ENCODE measurements around the gene ENAH.
"Not testable (repeated sequence)": the region's sequence is repeated elsewhere in the genome, so short reads cannot be mapped to it uniquely, and the experiment has no call there.

The ENAH gene

DNA sequence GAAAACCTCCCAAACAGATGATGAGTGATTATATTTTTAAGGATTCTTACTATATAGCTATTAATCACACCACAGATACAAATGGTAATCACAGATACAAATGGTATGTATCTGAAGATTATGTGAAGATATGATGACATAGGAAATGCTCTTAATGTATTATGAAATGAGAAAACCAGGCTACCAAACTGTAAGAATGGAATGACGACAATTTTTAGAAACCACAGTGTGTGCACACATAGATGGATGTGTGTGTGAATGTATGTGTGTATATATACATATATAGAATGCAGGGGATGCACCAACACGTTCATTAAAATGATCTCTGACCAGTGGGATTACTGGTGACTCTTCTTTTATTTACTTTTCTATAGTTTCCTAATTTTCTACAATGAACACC is 21.5 kb upstream of the ENAH start:
- DNase-seq (ENCODE audit: low read depth, low spot score): no peak

DNA sequence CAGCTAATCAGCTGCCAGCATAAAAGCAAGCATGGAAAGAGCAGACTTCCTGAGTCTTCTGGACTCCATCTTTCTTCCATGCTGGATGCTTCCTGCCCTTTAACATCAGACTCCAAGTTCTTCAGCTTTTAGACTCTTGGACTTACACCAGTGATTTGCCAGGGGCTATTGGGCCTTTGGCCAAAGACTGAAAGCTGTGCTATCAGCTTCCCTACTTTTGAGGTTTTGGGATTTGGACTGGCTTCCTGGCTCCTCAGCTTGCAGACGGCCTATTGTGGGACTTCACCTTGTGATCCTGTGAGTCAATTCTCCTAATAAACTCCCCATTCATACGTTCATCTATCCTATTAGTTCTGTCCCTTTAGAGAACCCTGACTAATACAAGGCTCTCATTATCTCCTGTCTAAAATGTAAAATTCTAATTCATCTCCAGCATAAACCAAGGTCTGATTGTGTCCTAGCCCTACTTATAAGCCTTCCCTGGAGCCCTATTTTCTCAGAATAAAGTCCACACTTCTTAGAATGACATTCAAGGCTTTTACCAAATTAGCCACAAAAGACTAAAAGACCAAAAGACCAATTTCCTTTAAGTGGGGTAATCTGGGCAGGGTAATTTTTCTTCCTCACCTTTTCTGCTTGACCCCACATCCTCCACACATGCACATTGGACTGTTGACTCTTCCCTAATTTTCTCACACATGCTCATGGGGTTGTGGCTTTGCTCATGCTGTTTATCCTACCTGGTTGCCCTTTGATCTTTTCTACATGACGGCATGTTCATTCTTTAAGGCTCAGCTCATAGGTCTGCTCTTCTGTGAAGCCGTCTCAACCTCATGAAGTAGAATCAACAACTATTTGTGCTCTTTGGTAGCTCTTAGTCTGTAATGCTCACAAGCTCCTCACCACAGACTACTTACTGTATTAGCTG is 18.1 kb upstream of the ENAH start:
- DNase-seq (ENCODE audit: low read depth, low spot score): peak; percentile 62

DNA sequence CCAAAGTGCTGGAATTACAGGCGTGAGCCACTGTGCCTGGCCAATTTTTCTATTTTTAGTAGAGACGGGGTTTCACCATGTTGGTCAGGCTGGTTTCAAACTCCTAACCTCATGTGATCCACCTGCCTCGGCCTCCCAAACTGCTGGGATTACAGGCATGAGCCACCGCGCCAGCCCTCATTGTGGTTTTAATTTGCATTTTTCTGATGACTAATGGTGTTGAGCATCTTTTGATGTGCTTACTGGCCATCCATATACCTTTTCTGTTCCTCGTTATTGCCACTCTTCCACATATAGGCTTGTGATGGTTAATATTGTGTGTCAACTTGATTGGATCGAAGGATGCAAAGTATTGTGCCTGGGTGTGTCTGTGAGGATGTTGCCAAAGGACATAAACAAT is 17.4 kb upstream of the ENAH start:
- peak; percentile 67 for DNase-seq (ENCODE audit: low read depth, low spot score)

DNA sequence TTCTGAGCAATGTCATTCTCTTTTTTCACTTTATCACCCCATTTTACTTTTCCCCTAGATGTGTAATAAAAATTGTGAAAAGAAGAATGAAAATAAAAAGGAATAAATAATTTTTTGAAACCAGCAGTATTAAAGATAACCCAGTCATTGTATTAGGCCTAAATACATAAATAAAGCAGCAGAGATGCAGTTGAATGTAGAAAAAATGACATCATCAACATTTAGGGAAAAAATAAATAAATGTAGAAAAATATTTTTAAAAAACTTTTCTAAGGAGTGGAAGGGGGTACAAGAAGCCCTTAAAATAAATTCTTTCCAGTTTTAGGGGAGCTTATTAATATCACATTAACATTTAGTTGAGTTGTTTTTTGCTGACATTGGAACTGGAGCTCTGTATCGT is 15.3 kb upstream of the ENAH start:
- no peak for DNase-seq (ENCODE audit: low read depth, low spot score)

DNA sequence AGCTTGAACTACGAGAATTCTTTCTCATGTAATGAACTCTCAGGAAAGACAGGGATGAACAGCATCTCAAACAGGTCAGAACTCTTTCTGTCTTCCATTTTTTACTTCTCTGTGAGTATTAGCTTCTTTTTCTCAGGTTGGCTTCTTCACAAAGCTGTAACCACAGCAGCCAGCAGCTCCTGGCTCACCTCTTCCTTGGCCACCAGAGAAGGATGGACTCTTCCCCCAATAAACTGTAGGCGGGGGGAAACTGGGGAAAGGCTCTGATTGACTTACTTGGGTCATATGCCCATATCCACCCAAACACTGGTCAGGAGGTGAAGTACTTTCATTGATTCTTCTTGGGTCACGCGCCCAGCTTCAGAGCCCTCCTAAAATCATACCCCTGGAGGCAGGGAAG is 14.4 kb upstream of the ENAH start:
- no peak for DNase-seq (ENCODE audit: low read depth, low spot score)

DNA sequence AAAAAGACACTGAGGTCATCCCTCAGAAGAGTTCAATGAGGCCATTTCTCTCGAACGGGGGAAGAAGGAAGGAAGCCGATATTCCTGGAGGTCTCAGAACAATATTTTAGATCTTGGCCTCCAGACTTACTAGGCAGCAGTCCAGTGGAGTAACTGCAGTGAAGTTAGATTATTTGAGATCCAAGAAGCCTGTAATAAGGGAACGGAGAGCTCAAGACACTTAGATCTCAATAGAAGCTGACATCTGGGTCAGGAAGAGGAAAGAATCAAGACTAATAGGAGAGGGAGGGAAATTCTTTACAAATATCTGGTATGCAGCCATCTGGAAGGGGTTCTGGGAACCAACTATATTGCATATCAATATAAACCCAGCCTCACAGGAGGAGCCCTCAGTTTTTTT is 13.6 kb upstream of the ENAH start:
- peak; percentile 35 for DNase-seq (ENCODE audit: low read depth, low spot score)

DNA sequence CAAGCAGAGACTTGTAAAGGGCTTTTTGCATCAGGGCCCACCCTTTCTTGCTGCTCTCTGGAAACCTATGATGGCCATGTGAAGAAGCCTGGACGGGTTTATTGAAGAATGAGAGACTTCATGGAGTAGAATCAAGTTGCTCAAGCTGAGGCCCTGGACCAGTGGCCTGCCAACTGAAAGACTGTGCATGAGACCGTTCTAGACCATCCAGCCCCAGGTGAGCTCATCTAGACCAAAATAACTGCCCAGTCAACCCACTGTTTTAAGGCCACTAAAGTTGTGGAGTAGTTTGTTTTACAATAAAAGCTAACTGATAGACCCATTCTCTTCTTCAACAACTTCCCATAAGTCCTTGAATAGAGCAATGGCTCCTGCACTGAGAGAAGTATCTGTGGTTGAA is 11.8 kb upstream of the ENAH start:
- no peak for DNase-seq (ENCODE audit: low read depth, low spot score)

DNA sequence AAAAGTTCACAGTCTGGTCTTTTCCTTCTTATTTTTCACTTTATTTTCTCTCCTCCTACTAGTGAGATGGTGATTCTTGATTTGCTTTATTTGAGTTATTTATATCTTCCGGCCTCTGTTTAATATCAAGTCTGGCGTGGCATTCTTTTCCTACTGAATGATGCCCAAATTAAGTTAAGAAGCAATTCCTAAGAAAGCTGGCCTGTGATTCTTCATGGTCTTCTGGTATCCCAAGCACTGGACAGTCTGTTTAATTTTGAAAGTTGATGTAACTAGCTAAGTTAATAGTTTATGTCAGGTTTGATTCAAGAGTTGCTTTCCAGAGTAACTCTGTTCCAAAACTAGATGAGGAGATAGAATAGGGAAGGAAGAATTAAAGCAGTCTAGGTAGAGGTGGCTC is 9.2 kb upstream of the ENAH start:
- DNase-seq (ENCODE audit: low read depth, low spot score): no peak

DNA sequence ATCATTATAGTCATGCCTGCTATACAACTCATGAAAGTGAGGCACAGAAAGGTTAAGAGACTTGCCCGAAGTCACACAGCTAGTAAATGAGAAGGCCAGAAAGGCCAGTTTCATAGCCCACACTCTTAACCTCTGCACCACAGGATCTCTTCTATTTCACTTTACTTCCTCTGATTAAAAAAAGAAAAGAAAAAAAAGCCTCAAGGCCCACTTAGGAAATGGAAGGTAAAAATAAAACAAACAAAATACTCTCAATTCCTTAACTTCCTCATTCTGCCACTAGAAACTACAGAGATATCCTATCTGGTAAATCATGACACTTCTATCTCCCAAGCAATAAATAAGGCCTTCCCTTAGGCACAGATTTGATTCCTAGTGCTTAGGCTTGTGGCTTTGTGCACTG is 7.6 kb upstream of the ENAH start:
- no peak for DNase-seq (ENCODE audit: low read depth, low spot score)

DNA sequence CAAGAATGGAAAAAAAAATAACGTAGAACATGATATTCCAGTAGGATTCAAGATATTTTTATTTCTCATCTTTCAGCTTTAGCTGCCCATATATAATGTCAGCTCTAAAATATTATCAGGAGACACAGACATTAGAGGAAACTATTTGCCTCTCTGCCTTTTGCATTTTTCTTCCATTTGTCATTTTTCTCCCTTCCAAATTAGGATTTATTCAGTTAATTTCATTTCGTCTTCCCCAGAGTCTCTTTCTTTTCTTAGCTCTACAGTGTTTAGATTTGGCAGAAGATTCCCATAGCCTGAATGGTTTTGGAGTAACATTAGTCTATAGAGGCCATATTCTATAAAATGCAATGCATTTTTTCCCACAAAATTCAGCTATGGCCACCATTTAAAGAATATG is 5.1 kb upstream of the ENAH start:
- no peak for DNase-seq (ENCODE audit: low read depth, low spot score)

DNA sequence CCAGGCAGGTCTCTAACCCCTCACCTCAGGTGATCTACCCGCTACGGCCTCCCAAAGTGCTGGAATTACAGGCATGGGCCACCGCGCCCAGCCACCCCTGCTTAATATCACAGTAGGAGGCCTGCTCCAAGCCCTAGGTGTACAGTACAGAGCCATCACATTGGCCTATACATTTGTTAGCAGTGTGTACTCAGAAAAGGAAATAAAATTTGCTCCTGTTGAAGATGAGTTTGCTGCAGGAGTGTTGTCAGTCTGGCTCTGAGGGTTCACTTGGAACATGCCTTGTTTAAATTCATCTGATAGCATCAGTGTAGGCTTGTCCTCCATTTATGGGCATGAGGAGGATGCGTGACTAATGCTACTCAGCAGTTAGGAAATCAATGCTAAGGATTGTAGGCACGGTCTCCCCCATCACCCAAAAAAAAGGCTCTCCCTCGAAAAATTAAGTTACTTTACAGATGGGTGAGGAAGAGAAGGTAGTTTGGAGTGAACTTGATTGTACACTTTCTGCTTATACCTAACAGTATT is 4.6 kb upstream of the ENAH start:
- DNase-seq (ENCODE audit: low read depth, low spot score): peak; percentile 64

DNA sequence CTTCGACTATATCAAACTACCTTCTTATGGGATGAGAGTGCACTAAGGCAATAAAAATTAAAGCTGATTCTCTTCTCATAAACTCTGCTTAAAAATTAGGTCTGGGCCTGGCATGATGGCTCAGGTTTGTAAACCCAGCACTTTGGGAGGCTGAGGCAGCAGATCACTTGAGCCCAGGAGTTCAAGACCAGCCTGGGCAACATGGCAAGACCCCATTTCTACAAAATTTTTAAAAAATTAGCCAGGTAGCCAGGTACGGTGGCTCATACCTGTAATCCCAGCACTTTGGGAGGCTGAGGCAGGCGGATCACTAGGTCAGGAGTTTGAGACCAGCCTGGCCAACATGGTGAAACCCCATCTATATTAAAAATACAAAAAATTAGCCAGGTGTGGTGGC is 3.3 kb upstream of the ENAH start:
- DNase-seq (ENCODE audit: low read depth, low spot score): not testable (repeated sequence)

DNA sequence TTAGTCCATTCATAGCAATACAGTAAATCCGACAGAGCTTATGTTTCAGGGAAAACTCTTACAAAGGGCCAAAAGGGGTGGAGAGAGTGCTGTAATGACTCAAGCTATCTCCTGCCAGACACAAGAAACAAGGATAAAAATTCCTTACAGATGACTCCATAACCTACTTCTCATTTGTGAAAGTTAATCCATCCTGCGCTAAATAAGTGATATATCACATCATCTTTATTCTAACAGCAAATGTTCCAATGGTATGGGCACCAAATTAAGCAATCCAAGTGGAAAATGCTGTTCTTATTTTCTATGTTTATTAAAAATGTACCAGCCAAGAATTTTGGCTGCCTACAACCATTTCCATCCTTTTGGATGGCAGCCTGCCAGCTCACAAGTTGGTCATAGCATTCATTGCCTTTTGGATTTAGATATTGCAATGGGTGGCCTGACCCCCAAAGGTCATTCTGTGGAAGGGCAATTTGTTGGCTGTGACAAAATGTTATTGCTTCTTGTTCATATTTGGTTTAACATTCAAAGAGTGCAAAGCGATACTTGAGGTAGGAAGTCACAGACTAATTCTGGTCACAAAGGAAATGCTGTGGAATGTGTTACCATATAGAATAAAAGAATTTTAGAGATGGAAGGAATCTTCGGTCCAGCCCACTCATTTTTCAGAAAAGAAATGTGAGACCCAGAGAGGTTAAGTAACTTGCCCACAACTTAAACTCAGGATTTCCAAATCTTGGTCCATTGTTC is 2.8 kb upstream of the ENAH start:
- peak; percentile 93 for DNase-seq (ENCODE audit: low read depth, low spot score)

DNA sequence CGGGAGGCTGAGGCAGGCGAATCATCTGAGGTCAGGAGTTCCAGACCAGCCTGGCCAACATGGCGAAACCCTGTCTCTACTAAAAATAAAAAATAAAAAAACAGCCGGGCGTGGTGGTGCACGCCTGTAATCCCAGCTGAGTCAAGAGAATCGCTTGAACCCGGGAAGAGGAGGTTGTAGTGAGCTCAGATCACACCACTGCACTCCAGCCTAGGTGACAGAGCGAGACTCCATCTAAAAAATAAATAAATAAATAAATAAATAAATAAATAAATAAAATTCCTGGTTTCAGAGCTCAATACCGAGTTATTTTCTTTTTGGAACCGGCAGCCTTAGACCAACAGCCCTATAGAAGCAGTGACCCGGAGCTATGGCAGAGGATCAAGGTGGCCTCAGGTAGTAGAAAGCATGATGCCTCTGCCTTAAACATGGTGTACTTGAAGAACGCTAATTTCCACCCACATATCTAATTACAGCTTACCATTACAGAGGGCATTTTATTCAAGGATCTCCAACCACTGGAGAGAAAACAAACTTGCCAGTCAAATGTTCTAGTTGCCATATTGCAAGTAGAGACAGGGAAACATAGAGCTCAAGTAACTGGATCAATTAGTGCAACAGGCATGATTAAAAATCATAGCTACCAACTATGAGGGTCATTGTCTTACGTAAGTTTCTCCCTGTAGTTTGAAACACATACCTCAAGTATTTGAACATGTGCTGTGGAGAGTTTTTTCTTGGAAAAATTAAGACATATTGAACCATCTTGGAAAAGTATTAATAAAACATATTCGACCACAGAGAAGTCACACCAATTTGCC is 2.0 kb upstream of the ENAH start:
- no peak for DNase-seq (ENCODE audit: low read depth, low spot score)

DNA sequence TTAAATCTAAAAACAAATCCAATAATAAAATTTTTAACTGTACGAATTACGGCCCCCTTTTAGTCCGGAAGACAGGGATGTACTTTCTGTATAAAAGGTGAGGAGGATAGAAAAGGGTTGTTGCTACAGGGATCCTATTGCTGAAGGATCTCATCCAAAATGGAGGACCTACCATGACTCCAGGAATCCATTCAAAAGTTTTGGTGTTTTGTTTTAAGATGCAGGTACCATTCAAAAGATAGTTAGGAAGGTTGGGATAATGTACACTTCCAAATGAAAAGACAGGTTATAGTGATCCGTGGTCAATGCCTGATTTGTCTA is 1.3 kb upstream of the ENAH start:
- DNase-seq (ENCODE audit: low read depth, low spot score): no peak

DNA sequence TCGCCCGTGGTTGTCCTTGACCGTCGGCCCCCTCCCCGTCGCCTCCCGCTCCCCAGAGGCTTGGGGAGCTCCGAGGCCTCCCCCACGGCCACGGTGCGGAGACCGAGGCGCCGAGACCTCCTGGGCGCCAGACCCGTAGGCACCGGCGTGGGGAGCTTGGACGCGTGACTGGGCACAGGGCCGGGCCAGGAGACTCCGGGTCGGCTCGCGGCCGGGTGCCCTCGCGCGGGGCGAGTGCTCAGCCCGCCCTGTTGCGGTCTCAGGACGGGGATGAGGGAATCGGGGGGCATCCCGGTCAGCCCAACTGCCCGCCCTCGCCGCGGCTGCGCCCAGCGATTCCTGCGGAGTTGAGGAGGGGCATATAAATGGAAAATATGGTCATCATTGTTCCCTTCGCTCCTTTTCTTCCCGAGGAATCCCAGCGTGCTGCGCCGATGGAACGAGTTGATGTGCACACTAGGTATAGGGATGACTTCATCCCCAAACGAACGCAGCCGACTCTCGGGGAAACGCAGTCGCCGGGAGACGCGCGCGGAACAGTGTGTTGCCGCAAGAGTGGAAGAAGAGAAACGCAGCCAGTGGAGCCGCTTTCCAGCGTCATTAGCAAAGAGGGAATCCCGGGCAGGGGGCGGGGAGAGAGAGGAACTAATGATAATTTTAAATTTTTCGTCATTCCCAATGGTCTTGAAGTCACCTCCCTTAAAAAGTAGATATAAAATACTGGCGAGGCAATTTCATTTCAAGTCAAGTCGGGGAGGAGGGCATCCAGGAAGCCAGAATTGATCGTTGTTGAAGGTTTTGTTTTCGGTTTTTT is 747 bp upstream of the ENAH start:
- peak; percentile 87 for DNase-seq (ENCODE audit: low read depth, low spot score)

DNA sequence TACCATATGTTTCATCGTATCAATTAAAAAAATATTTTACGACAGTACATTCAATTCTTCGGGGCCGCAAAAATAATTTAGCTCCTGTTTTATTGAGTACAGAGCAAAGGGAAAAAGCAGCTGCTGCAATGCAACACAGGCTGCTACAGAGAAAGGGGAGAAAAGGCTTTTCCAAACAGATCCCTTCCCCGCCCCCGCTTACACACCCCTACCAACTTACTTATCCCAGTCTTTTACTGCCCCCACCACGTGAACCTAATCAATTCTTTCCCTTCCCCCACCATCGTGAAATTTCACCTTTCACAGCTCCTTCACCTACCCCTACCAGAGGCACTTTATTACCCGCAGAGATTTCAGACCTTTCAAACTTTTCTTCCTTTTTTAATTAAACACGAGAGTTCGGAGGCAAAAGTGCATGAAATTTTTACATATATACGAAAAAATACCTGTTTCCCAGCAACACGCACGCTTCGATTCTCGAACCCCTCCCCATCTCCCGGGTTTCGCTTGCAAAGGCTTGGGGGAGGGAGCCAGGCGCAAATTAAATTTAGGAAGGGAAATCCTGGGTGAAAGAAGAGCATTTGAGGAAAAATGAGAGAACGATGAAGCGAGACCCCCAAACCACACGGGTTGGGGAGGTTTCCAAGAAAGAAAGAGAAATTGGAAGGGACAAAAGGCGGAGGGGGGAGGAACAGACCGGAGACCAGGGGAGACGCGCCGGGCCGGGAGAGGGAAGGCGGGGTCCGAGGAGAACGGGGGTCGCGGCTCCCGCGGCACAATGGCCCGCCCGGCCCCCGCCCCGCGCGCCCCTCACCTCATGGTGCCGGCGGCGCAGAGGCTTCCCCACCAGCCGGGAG is 823 bp downstream of the ENAH start:
- peak; percentile 51 for DNase-seq (ENCODE audit: low read depth, low spot score)

DNA sequence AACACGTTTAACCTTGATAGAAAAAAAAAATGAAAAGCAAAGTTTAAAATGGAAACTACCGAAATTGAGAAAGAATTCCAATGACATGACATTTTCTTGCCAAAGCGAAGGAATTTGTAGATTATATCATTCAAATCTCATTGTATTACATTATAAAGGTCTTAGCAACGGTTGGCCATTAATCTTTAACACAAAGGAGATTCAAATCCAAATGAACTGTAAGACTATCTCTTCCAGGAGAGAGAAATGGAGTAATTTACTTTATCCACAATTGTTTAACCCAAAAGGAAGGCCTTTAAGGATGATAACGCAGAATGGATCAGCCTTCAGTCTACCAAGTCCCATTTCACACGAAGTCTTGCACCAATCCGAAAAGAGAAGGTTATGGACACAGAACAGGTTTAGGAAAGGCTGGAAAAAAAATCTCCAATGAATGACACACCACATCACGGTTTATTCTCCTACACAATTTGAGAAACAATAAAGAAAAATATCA is 1.5 kb downstream of the ENAH start:
- DNase-seq (ENCODE audit: low read depth, low spot score): peak; percentile 43

DNA sequence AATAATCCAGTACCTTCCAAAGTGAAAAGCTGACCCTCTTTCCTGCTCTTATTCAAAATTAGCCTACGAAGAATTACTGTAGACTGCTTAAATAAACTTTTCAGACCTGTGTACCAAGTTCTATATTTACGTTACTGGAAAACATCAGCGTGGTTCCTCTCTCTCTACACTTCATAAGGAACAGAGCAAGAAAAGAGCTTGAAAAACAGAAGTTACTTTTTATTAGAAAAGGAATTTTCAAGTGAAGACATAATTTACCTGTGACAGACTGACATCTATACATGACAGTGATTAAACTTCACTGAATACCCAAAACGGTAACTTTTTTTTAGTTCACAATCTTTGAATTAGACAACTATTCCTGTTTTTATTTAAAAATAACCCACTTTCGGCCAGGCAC is 2.7 kb downstream of the ENAH start:
- DNase-seq (ENCODE audit: low read depth, low spot score): no peak
